NCI-H1092 (cell line): ENCODE results near the gene LYL1.

ENCODE experiments used
- DNase-seq: peaks from one replicate; lab custom pipeline; 2025; lab: John Stamatoyannopoulos, UW

Gene LYL1

DNA sequence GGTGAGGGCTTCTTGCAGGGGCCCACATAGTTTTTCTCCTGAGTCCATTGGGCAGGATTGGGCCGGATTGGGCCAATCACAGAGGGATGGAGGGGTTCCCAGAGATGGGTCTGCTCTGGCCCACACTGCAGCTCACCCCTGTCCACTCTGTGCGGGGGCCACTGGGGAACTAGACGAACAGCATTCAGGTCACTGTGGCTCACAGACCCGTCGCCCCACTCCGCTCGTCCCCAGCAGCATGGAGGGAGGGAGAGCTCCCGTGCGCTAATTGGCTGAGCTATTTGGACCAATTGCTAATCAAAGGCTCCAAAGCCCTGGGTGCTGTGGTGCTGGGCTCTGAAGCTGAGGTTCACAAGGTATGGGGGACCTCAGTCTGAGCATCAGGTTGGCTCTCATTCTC lies 26.7 kb upstream of the LYL1 start:
- DNase-seq: no peak

DNA sequence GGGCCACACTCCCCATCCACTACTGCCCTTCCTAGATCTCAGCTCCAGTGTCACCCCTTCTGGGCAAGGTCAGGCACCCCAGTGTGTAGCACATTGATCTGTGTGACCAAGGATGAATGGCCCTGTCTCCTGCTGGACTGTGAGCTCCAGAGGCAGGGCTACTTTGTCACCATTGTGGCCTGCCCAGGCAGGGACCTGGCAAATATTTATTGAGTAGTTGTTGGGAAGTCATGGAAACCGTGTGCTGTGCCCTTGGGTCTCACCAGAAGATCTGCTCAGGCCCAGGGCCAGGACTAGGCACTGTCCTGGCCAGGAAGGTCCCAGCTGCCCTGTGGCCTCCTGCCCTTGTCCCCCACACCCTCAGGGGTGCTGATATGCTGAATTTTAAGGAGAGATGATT lies 25.9 kb upstream of the LYL1 start:
- no peak for DNase-seq

DNA sequence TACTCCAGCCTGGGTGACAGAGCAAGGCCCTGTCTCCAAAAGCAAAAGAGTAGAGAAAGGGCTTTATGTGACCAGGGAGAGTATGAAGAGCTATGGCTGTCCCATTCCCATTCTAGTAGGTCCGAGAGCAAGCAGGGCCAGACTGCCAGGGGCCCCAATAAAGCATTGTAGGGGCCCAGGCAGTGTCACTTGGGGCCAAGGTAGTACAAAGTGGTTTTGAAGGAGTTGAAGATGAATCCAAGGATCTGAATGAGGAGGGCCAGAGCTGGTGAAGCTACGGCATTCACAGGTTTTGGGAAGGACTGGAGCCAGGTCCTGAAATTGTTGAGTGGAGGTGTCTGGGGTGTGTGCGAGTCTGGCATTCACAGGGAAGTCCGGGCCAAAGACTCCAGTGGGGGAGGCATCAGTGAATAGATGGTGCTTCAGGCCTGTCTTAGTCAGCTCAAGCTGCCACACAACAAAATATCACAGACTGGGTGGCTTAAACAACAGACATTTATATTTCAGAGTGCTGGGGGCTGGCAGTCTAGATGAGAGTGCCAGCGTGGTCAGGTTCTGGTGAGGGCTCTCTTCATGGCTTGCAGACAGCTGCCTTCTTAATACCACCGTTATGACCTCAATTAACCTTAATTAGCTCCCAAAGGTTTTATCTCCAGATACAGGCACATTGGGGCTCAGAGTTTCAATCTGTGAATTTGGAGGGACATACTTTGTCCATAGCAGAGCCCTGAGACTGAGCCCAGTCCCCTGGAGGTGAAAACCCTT lies 25.3 kb upstream of the LYL1 start:
- DNase-seq: no peak

DNA sequence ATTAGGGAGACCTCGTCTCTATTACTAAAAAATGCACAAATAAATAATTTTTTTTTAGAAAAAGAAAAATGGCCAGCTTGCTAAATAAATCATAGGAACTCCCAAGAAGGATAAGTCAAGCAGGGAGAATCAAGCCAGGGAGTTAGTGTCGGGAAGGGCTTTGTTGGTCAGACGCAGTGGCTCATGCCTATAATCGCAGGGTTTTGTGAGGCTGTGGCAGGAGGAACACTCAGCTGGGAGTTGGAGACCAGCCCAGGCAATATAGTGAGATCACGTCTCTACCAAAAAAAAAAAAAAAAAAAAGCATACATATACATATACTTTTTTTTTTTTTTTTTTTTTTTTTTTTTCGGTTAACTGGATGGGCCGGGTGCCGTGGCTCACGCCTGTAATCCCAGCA lies 24.4 kb upstream of the LYL1 start:
- no peak for DNase-seq

DNA sequence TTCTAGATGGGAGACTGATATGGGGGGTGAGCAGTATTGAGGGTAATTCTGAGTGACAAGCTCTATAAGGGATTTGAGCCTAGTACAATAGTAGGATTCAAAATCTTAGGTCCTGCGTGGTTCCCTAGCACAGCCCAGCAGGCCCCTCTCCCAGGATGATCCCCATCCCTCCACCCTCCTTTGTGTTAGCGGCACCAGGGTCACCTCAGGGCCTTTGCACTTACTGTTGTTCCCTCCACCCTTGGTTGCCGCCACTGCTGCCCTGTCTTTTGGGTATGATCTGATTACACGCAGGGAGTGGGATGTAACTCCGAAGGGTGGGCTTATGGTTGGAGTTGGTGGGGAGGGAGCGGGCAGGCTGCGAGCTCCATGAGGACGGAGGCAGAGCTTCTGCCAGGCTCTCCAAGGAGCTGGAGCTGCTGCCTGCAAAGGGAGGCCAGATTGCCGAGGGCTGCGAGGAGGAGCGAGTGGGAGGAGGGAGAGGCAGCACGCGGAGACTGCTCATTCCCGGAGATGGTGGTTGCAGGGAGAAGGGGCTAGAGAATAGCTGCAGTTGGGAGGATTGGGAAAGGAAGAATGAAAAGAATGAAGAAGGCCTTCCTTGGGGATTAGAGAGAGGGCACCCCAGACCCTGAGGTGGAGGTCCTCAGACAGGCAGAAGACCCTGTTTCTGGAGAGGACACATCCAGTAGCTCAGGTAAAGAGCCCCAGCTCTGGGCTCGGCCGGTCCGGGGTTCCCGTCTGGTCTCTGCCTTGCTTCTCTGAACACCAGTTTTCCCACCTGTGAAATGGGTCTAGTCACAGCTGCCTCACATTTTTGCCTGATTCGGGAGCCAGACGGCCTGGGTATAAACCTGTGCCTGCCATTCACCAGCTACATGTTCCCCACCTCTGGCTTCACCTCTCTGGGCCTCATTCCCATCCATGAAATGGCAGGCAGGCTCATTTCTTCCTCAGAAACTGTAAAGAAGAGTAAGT lies 20.6 kb upstream of the LYL1 start:
- no peak for DNase-seq

DNA sequence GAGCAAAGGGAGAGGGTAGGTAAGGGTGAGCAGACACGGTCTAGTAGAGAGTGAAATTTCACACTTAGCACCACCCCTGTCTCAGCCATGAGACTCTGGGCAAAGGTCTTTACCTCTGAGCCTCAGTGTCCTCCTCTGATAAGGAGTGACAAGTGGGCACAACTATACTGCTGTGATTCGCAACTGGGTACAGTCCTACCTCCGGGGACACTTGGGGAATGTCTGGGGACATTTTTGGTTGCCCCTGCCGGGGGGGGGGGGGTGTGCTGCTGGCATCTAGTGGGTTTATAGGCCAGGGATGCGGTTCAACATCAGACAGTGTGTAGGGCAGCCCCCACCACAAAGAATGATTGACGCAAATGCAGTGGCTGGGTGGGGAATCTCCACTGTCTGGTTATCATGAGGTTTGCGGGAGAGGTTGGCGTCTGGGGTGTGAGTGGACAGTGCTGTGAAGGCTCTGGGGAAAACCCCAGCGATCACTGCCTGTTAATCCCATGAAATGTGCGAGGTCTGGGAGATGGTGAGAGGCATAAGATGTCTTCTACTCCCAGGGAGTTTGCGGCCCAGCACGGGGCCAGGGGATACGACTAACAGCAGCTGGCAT lies 19.7 kb upstream of the LYL1 start:
- no peak for DNase-seq

DNA sequence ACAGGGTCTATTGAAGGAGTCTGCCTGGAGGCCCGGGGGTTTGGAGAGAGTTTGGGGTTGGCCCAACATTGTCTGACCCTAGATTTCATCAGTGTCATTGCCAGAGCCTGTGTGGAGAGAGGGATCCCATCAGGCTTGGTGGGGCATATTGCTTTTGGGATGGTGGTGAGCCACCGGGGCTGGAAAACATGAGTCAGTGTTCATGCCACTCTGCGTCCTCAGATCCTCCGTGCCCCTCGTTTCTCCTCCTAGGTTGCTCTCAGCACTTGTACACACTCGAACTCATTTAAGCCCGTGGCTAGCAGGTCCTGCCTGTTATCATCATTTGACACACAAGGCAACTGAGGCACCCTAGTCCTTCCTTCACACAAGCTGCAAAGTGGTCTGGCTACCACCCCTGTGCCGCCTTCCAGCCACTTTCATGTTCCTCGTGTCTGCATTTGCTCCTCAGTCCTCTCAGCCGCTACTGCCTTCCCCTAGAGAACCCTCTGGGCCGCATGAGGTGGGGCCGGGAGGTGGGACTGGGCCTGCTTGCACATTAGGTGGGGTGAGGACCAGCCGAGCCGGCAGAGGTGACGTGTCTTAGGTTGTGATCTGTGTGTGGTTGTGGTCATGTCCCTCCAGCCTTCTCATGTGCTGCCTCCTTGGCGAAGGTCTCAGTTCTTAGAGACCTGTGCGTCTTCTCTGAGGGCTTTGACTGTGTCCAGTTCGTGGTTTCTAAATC lies 19.1 kb upstream of the LYL1 start:
- no peak for DNase-seq

DNA sequence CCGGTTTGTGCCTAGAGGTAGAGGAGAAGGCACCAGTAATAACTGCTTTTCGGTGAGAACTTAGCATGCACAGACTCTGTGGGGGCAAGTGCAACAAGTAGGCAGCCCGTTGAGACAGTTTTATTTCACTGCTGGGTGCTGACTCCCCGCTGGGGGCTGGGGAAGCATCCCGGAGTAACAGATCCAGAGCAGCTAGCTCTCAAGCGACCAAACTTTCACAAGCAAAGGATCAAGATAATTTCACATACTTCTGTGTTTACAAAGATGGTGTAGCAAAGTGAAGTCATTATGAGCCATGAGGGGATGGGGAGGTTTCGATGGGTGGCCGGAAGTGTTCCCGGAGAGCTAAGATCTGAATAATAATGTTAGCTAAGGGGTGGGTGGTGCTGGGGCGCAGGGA lies 18.2 kb upstream of the LYL1 start:
- DNase-seq: no peak

DNA sequence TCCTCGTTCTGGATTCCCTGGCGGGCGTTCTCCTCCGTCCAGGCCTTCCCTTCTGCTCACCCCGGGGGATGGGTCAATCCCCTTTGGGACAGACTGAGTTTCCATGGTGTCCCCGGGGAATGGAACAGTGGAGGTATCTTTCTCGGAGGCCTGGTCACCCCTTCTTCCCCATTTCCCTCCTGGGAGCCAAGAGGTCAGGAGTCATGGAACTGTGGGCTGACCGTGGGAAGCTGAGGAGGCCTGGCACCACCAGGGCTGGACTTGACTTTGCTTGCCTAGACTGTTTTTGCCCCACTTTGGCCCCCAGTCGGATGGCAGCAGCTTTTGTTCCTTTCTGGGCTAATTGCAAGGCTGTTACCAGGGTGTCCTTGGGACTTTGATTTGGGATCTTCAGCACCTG lies 17.4 kb upstream of the LYL1 start:
- no peak for DNase-seq

DNA sequence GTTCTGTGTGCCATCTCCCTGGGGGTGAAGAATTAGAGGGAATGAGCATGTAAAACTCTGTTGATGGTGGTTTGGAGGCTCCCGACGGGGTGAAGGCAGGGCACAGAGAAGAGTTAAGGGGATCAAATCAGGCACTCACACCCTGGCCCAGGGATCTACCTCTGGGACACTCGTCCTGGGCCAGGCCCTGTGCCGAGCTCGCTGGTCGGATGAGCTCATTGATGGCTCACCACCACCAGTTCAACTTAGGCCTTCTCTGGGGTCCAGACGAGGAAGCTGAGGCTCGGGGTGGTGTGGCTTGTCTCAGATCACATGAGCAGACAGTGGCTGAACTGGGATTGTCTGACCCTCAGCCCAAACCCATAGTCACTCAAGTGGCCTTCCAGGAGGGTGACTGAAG lies 17.0 kb upstream of the LYL1 start:
- no peak for DNase-seq

DNA sequence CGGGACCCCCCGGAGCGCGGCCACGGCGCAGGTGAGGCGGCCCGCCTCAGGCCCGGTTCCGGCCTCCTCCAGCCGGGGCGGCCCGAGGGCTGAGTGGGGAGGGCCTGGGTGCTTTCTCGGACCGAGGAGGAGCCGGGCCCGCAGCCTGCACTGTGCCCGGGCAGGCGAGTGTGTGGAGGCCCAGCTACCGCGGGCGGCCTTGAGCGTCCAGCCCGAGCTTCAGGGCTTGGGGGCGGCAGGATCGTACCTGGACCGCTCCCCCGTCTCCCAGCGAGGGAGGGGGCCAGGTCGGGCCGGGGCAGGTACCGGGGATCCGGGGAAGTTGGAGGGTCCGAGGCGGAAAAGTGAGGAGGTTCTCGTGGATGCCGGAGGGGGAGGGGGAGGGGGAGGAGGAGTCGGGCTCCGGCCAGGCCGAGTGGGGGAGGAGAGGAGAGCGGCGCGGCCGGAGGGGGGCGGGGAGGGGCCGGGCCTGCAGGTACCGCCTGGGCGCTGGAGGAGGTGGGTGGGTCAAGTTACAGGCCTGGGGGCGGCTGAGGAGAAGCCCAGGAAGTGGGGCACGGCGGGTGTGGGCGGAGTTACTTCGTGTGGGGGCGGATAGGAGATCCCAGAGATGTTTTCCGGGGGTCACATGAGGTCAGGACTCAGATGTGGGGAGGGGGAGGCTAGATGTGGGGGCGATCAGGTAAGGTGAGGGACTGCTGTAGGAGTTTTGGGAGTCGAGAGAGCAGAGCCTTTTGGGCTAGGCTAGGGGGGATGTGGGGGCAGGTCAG lies 16.0 kb upstream of the LYL1 start:
- no peak for DNase-seq

DNA sequence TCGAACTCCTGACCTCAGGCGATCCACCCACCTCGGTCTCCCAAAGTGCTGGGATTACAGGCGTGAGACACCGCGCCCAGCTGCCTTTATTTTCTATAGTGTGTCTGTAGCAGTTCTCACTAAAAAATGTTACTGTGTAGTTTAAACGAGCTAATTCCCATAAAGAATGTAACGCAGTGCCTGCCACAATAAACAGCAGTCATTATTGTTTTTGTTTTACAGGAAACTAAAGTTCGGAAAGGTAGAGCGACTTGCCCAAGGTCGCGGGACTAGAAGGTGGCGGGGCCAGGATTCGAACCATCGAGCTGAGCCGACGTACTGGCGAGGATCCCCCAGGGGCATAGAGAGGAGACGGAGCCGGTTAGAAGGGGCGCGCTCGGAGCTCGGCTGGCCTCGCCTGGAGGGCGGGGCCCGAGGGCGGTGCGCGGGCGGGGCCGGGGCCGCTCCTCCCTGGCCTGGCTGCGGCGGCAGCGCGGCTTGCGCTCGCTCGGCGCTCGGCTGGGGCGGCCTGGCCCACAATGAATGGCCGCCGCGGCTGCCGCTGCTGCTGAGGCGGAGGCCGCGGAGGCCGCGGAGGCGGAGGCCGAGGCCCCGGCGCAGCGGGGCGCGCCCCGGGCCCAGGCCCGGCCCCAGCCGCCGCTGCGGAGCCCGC lies 15.2 kb upstream of the LYL1 start, which contains the start of gene NACC1:
Gene NACC1, plus strand, starts transcription at position 493 of the 652 bp plus-strand sequence. CDS start 16,944 bp downstream, outside the sequence.
- peak; percentile 89 for DNase-seq

DNA sequence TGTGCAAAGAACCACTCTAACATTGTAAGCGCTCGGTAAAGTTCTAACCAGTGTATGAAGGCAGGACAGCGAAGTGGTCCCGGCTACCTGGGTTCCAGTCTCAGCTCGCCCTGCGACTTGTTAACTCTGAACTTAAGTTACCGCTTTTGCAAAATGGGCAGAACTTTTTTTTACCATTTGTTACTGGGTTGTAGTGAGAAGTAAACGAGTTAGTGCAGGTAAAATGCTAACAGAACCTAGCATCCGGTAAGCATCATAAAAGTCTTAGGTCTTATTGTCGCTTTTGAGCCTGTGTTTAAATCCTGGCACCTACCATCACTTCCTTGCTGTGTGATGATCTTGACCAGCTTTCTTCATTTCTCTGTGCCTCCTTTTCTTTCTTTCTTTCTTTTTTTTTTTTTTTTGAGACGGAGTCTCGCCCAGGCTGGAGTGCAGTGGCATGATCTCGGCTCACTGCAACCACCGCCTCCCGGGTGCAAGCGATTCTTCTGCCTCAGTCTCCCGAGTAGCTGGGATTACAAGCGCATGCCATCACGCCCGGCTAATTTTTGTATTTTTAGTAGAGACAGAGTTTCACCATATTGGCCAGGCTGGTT lies 14.6 kb upstream of the LYL1 start:
- no peak for DNase-seq

DNA sequence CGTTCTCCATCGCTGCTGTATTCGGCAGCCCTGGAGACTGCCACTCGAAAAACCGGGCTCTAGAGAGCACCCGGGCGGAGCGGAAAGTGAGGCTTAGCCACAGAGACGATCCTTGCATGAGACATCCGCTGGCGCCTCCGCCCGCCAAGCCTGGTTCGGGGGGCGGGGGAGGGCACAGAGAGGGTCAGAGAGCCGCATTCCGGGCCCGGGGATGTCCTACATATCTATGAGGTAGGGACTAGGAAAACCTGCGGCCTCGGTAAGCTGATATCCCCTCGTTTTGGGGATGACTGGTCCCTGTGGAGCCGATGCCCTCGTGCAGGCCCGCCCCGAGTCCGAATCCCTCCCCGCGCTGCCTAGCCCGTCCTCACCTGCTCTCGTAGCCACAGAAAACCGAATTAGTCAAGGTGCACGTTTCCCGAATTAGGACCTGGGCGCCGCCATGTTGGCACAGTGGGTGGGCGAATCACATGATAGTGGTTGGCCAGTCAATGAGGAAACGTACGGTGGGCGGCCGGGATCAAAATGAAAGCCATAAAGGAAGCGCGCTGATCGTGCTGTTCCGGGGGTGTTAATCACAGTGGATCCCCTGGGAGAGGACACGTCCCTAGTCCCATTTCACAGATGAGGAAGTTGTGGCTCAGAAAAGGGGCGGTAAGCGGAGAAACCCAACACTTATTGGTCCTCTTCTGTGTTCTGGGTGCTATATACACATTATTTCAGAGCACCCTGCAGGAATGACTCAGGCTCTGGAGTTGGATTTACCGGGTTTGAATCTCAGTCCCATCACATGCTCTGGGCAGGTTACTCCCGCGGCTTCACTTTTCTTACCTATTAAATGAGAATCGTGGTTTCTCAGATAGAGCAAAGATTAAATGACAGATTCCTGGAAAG lies 13.9 kb upstream of the LYL1 start, which contains the start of gene TRMT1:
Gene TRMT1, minus strand, starts transcription at position 459 of the 894 bp plus-strand sequence. Its CDS starts 341 bp downstream, at position 118.
- DNase-seq: peak; percentile 85

DNA sequence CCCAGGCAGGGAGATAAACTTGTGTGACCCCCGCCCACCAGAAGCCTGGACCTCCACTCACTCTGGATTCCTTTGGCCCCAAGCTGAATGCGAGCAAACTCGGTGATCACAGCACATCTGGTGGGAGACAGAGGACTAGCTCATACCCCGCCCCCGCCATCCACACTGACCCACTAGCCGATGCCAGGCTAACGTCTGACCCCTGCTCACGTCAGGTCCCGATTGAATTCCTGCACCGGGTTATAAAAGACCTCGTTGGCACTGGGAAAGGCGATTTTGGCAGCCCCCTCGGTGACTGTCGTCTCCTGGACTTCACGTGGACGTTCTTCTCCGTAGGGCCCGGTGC lies 13.3 kb upstream of the LYL1 start:
- DNase-seq: no peak

DNA sequence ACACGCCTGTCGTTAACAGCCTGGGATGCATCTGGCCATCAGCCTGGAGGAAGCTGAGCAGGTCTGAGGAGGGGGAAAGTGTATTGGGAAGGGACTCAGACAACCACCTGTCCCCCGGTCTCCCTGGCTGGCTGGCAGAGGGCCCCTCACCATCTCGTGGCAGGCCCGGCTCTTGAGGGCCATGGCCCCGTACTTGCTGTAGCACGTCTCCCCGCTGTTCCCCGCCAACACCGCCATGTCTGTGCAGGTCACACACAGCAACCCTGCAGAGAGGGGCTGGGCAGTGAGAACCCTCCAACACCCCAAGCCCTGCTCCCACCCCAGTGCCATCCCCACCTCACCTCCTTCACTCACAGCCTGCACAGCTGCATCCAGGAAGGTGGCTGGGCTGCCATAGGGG lies 9.9 kb upstream of the LYL1 start:
- DNase-seq: no peak

DNA sequence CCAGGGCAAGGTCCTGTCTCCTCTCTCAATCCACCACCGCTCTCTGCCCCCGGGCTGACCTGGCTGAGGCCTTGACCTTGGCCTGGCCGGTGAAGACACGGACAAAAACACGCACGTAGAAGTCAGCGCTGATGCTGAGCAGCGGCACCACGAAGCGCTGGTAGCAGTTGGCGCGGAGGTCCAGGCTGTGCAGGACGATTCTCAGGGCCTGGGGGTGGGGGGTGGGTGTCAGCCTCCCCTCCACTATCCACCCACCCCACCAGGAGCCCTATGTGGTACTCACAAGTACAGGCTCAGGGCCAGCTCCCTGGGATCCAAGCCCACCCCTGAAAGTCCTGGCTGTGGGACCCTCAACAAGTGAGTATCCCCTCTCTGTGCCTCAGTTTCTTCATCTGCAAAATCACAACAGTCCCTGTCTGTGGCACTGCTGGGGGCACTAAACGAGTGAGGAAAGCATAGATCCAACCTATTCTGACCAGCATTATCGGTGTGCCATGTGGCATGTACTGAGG lies 7.5 kb upstream of the LYL1 start:
- no peak for DNase-seq

DNA sequence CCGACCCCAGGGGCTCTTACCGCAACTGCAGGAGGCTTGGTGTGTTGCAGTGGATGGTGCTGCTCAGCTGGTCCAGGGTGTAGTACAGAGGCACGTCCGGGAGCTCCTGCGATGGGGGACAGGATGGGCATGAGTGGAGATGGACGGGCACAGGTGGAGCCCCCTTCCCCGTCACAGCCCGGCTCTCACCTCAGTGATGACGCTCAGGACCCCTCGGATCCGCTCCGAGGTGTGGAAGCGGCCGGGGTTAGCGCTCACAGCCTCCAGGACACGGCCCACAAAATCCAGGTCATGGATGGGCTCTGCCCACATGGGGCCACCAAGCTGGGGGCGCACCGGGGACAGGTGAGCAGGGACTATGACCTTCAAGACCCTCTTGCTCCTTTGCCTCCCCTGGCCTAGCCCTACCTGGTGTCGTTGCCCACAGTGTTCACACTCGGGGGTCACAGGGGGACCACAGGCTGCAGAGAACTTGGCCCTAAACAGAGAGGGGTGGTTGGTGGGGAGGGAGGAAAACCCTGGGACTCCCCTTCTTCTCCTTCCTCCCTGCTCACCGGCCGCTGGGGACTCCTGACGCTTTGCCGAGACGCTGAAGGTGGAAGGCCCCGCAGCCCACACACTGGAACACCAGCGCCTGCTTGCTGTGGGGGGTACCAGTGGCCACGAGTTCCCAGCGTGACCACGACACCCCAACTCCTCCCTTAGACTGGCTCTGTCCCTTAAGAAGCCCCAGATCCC lies 6.9 kb upstream of the LYL1 start:
- DNase-seq: no peak
